ENCODE data around the gene FSCN2. TPM values are rescaled to one million over a fixed set of nuclear protein-coding genes. Genes with fewer than 3 reads are reported as not detected.
A peak's percentile ranks its signal among the peaks of the same experiment; 100 is the strongest.
"Not testable (repeated sequence)": the region's sequence is repeated elsewhere in the genome, so short reads cannot be mapped to it uniquely, and the experiment has no call there.

FSCN2 gene
- total RNA-seq, 2 experiments from 2014 or later = 1.6 to 6.7 TPM

DNA sequence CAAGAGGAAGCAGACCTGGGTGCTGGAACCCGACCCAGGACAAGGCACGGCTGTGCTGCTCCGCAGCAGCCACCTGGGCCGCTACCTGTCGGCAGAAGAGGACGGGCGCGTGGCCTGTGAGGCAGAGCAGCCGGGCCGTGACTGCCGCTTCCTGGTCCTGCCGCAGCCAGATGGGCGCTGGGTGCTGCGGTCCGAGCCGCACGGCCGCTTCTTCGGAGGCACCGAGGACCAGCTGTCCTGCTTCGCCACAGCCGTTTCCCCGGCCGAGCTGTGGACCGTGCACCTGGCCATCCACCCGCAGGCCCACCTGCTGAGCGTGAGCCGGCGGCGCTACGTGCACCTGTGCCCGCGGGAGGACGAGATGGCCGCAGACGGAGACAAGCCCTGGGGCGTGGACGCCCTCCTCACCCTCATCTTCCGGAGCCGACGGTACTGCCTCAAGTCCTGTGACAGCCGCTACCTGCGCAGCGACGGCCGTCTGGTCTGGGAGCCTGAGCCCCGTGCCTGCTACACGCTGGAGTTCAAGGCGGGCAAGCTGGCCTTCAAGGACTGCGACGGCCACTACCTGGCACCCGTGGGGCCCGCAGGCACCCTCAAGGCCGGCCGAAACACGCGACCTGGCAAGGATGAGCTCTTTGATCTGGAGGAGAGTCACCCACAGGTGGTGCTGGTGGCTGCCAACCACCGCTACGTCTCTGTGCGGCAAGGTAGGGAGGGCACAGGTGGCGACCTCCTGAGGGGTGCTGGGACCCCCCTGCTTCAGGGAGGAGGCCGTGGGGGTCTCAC, 667 bp downstream of the FSCN2 start:
- TF ChIP-seq, protein P1, sequence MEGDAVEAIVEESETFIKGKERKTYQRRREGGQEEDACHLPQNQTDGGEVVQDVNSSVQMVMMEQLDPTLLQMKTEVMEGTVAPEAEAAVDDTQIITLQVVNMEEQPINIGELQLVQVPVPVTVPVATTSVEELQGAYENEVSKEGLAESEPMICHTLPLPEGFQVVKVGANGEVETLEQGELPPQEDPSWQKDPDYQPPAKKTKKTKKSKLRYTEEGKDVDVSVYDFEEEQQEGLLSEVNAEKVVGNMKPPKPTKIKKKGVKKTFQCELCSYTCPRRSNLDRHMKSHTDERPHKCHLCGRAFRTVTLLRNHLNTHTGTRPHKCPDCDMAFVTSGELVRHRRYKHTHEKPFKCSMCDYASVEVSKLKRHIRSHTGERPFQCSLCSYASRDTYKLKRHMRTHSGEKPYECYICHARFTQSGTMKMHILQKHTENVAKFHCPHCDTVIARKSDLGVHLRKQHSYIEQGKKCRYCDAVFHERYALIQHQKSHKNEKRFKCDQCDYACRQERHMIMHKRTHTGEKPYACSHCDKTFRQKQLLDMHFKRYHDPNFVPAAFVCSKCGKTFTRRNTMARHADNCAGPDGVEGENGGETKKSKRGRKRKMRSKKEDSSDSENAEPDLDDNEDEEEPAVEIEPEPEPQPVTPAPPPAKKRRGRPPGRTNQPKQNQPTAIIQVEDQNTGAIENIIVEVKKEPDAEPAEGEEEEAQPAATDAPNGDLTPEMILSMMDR (conservative IDR thresholded peaks at IDR 0.05; ENCODE audit: low read length) = no peak
- TF ChIP-seq EZH2phosphoT487 (IDR thresholded peaks at IDR 0.05; ENCODE audit: borderline replicate concordance, low read depth, low read length) = no peak
- Histone ChIP-seq H3K9me2 (ENCODE audit: insufficient read depth, low read length) (no peaks in the 10 kb centered on the region), H3K27ac (ENCODE audit: low read depth, low read length, poor library complexity, severe bottlenecking) (no peak overlapping the region), H3K9me3 (ENCODE audit: low read length) (no peaks in the 10 kb centered on the region), H3K36me3 (ENCODE audit: insufficient read depth, low read length) (no peaks in the 10 kb centered on the region), H3K4me1 (ENCODE audit: insufficient read depth, low read length, poor library complexity, severe bottlenecking) (peaks cover 9% of the 10 kb centered on the region), H3K79me2 (ENCODE audit: insufficient read depth, low read depth, low read length) (no peaks in the 10 kb centered on the region), H3K4me3 (ENCODE audit: low read depth, low read length, poor library complexity, severe bottlenecking) (no peak overlapping the region), H2AFZ (ENCODE audit: low read length) (no peak overlapping the region), H3K4me2 (ENCODE audit: low read length) (no peak overlapping the region), H4K20me1 (ENCODE audit: insufficient read depth, low read length) (no peaks in the 10 kb centered on the region)
- intact Hi-C loops (cut with micrococcal nuclease; ENCODE audit: unreplicated experiment) = no loop called here
- POLR2A ChIA-PET = interaction anchor here (1.2 kb wide), 1 partner anchor 9 kb away, joined by 3 read pairs; no protein-coding TSS in a partner anchor
- DNase-seq (ENCODE audit: low spot score) = no peak
- no TSS peak for BruUV-seq (replicated peaks)
- CTCF ChIA-PET (ENCODE audit: unreplicated experiment) = no interaction called here

DNA sequence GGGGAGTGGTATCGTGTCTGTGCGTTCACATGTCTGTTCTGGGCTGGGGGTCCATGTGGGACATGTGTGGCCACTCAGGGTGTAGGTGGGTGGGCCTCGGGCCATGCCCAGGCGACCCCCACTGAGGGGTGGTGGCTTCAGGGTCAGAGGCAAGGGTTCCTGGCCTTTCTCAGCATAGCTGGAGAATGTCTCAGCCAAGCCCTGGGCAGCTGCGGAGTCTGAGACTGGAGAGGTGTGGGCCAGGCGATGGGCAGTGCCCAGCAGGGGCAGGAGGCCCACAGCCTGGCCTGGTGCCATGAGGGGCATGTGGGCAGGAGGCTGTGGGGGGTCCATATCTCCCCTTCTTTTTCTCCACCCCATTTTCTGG, 1.2 kb downstream of the FSCN2 start:
- Histone ChIP-seq H3K4me3 (ENCODE audit: low read depth, low read length, poor library complexity, severe bottlenecking) (no peak overlapping the region), H3K9me3 (ENCODE audit: low read length) (no peaks in the 10 kb centered on the region), H2AFZ (ENCODE audit: low read length) (no peak overlapping the region), H3K9me2 (ENCODE audit: insufficient read depth, low read length) (no peaks in the 10 kb centered on the region), H3K4me2 (ENCODE audit: low read length) (no peak overlapping the region), H3K4me1 (ENCODE audit: insufficient read depth, low read length, poor library complexity, severe bottlenecking) (peaks cover 14% of the 10 kb centered on the region), H3K79me2 (ENCODE audit: insufficient read depth, low read depth, low read length) (no peaks in the 10 kb centered on the region), H4K20me1 (ENCODE audit: insufficient read depth, low read length) (no peaks in the 10 kb centered on the region), H3K36me3 (ENCODE audit: insufficient read depth, low read length) (no peaks in the 10 kb centered on the region), H3K27ac (ENCODE audit: low read depth, low read length, poor library complexity, severe bottlenecking) (no peak overlapping the region)
- intact Hi-C loops (cut with micrococcal nuclease; ENCODE audit: unreplicated experiment) = no loop called here
- DNase-seq (ENCODE audit: low spot score) = no peak
- POLR2A ChIA-PET = interaction anchor here (1.2 kb wide), 1 partner anchor 9 kb away, joined by 3 read pairs; no protein-coding TSS in a partner anchor
- TF ChIP-seq EZH2phosphoT487 (IDR thresholded peaks at IDR 0.05; ENCODE audit: borderline replicate concordance, low read depth, low read length) = no peak
- TF ChIP-seq, protein P1 (conservative IDR thresholded peaks at IDR 0.05; ENCODE audit: low read length) = no peak
- CTCF ChIA-PET (ENCODE audit: unreplicated experiment) = no interaction called here
- BruUV-seq (replicated peaks) = no TSS peak

DNA sequence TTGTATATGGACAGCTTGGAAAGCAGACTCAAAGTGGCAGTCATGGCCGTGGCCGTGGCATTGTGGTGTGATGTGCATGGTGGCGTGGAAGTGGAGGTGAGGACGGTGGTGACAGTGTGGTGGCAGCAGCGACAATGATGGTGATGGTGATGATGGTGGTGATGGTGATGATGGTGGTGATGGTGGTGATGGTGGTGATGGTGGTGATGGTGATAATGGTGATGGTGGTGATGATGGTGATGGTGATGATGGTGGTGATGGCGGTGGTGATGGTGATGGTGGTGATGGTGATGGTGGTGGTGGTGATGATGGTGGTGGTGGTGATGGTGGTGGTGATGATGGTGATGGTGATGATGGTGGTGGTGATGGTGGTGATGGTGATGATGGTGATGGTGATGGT, 2.8 kb downstream of the FSCN2 start:
- H3K9me2 ChIP-seq (ENCODE audit: insufficient read depth, low read length); intact Hi-C loops (cut with micrococcal nuclease; ENCODE audit: unreplicated experiment); H2AFZ ChIP-seq (ENCODE audit: low read length); POLR2A ChIA-PET; H3K4me2 ChIP-seq (ENCODE audit: low read length); H3K36me3 ChIP-seq (ENCODE audit: insufficient read depth, low read length); H3K4me3 ChIP-seq (ENCODE audit: low read depth, low read length, poor library complexity, severe bottlenecking); H3K9me3 ChIP-seq (ENCODE audit: low read length); H3K27ac ChIP-seq (ENCODE audit: low read depth, low read length, poor library complexity, severe bottlenecking); DNase-seq (ENCODE audit: low spot score); H3K79me2 ChIP-seq (ENCODE audit: insufficient read depth, low read depth, low read length); CTCF ChIA-PET (ENCODE audit: unreplicated experiment); H4K20me1 ChIP-seq (ENCODE audit: insufficient read depth, low read length): not testable (repeated sequence)
- BruUV-seq (replicated peaks) = TSS peak; percentile 74
- H3K4me1 ChIP-seq (ENCODE audit: insufficient read depth, low read length, poor library complexity, severe bottlenecking) = peaks cover 14% of the 10 kb centered on the region

DNA sequence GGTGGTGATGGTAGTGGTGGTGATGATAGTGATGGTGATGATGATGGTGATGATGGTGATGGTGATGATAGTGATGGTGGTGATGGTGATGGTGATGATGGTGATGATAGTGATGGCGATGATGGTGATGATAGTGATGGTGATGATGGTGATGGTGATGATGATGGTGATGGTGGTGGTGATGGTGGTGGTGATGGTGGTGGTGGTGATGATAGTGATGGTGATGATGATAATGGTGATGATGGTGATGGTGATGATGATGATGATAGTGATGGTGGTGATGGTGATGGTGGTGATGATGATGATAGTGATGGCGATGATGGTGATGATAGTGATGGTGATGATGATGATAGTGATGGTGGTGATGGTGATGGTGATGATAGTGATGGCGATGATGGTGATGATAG, 3.8 kb downstream of the FSCN2 start:
- CTCF ChIA-PET (ENCODE audit: unreplicated experiment); H3K9me2 ChIP-seq (ENCODE audit: insufficient read depth, low read length); H3K79me2 ChIP-seq (ENCODE audit: insufficient read depth, low read depth, low read length); H3K4me3 ChIP-seq (ENCODE audit: low read depth, low read length, poor library complexity, severe bottlenecking); H3K4me2 ChIP-seq (ENCODE audit: low read length); H3K9me3 ChIP-seq (ENCODE audit: low read length); intact Hi-C loops (cut with micrococcal nuclease; ENCODE audit: unreplicated experiment); DNase-seq (ENCODE audit: low spot score); H4K20me1 ChIP-seq (ENCODE audit: insufficient read depth, low read length); POLR2A ChIA-PET; BruUV-seq (replicated peaks); H2AFZ ChIP-seq (ENCODE audit: low read length); H3K27ac ChIP-seq (ENCODE audit: low read depth, low read length, poor library complexity, severe bottlenecking); H3K36me3 ChIP-seq (ENCODE audit: insufficient read depth, low read length): not testable (repeated sequence)
- H3K4me1 ChIP-seq (ENCODE audit: insufficient read depth, low read length, poor library complexity, severe bottlenecking) = peaks cover 14% of the 10 kb centered on the region

All from OCI-LY7 (cell line).